Measurements from ENCODE around the gene TERB2.
"Not testable (repeated sequence)": the region's sequence is repeated elsewhere in the genome, so short reads cannot be mapped to it uniquely, and the experiment has no call there.

GRCh38 chr15:45025627-45026026, 69.1 kb downstream of the TERB2 start:
- TF ChIP-seq CTCF, POLR2A (IDR thresholded peaks at IDR 0.05): not testable (repeated sequence)

Measured in thyroid gland (tissue), 4 donors.